Left hindlimb (tissue), 1 donor: ENCODE measurements around the gene COL23A1.

ENCODE experiments used
- DNase-seq: peaks from one replicate; pipeline ENCODE4 v3.0.0-alpha.2; 2018

The COL23A1 gene

DNA sequence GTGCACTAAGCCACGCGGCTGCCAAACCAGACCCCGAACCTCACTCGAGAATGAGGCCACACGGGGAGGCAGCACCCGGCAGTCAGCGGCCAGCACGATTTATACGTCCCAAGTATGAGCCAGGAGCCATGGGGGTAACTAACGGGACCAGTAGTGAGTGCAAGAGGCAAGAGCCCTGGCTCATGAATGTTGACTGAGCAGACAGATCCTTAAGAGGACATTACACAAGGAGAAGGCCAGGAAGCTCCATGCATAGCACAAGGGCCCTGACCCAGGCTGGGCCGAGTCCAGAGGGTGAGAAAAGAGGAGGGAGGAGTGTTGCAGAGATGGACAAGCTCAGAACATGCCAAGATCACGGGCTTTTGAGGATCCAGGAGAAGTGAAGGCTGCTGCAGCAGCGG, 299.0 kb downstream of the COL23A1 start:
- peak; percentile 6 for DNase-seq

DNA sequence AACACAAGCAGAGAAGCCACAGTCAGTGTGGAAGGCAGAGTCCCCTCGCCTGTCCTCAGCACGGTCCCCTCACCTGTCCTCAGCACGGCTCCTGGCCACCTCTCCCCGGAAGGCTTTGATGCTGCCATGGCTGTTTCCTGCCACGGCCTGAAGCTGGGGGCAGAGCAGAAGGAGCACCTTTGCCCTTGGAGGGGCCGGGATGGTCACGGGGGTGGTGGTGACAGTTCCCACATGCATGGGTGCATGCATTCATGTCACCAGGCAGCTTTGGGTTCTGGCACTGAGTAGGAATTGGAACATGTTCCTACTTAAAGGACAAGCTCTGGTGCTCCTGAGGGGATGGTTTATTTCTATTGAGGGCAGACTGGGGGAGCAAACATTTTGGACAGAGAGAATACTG, 299.8 kb downstream of the COL23A1 start:
- peak; percentile 14 for DNase-seq

DNA sequence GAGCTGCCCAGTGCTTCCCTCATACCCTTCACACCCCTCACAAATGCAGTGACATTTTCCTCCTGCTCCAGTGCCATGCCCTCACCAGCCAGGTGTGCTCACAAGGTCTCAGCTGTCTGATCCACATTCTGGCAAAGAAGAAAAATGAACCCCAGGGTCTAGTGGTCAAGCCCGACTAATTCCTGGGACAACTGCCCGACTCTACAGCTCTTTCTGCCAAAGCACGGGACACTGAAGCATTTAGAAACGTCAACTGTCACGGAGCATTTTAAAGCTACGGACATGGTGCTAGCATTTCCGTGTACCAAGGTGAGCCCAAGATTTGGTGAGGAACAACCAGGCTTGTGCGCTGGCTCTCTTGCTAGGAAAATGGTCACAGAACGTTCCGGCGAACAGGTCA, 300.8 kb downstream of the COL23A1 start:
- no peak for DNase-seq

DNA sequence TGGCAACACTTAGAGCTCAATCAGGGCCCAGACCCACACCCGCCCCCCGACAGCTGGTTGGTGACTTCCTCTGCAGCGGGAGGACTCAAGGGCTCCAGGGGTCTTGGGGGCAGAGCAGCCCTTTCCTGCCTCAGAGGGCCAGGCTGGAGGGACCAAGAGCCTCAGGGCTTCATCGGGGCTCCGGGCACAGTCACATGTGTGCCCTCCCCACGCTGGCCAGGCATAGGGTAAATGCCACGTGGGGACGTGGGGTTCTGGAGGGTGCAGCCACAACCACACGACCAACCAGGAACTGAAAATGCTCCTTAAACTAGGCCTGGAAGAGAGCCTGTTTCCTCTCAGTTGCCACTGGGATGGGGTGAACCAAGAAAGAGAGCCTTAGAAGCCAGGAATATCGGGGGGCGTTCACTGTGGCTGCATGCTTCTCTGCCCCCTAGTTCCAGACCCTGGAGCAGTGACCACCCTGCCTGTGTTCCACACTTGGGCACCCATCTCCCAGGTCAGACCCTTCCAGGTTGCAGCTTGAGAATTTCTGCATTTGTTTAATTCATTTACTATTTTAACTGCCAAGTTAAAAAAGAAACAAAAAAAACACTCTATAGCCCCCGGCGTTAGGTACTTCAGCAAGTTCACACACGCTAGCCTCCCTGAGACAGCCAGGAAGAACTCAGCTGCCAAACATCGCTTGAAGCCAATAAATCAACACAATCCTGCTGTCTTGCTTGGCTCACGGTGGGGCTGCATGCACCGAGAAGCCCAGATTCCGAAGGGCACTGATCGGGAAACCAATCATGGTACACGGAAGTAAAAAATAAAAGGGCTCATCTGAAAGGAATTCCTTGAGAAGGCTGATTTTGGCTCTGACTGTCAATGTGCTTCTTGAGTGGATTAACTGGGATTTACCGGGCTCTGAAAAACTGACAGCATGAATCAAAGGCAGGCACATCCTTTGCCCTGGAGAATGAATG, 301.5 kb downstream of the COL23A1 start:
- DNase-seq = no peak

DNA sequence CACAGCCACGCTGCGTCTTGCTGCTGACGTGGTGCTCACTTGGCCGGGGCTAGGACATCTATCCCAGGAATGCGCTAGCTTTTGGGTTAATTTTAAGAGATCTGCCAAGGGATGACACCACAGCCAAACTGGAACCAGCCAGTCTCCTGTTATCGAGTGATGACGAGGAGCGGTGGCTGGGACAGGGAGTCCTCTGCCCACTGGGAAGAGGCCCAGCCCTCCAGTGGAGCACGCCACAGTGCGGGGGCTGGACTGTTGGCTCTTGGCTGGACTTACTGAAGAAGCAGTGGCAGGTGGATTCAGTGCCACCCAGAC, 302.4 kb downstream of the COL23A1 start:
- DNase-seq = no peak

DNA sequence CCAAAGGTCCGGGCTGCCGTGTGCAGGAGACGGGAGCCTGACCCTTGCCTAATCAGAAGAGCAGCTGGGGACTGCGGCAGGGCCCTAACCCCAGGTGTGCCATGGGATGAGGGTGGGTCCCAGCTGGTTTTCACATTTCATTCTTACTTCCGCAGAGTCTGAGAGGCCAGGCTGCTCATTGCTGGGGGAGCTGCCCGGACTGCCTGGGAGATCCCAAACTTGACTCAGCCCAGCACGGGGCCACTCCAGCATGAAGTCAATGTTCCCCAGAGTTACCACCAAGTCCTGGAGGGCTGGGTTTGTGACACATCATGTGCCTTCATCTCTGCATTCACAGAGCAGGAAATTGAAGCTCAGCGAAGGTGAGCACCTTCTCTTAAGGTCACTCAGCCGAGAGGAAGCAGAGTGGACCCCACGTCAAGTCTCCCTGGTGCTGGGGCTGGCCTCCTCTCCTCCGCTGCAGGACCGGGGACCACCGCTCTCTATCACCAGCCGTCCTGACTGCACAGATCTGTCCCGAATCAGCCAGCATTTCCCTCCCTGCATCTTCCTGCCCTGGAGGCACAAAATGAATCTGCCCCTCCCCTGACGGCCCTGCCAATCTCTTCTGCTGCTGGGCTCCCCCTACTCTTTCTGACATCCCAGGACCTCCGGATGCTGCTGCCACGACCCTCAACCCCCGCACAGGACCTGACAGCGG, 303.0 kb downstream of the COL23A1 start:
- no peak for DNase-seq

DNA sequence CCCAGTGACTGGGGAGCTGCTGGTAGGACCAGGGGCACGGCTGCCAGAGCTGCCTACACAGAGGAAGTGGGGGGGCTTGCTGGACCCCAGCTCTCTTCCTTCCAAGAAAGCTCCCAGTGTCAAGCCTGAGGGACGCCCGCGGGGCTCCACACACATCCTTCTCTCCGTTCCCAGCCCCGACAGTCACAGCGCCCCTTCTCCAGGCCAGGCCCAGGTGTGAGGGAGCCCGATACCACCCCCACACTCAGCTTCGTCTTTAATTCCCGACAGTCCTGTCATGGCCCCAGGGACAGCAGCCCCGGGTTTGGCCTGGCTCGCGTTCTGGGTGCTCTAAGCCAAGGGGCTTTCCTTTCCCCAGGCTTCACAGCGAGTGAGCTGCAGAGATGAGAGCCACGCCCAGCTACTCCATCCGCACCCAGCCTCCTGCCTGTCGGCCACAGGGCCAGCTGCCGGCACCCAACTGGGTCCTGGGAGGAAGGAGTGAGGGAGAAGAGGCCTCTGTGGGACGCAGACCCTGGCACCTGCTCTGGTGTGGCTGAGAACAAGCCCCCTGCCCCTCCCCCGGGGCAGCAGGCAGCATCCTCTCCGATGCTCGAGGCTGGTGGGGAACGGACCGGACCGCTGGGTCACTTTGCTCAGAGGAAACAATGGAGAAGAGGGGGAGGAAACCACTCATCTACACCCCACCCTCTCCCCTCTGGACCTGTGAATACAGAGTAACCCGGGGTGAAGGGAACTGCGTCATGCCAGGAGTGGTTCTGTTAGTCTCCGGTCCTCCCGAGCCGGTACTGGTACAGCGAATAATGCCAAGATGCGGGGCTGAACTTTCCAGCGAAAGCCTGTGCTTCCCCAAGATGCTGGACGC, 303.7 kb downstream of the COL23A1 start:
- DNase-seq = no peak

DNA sequence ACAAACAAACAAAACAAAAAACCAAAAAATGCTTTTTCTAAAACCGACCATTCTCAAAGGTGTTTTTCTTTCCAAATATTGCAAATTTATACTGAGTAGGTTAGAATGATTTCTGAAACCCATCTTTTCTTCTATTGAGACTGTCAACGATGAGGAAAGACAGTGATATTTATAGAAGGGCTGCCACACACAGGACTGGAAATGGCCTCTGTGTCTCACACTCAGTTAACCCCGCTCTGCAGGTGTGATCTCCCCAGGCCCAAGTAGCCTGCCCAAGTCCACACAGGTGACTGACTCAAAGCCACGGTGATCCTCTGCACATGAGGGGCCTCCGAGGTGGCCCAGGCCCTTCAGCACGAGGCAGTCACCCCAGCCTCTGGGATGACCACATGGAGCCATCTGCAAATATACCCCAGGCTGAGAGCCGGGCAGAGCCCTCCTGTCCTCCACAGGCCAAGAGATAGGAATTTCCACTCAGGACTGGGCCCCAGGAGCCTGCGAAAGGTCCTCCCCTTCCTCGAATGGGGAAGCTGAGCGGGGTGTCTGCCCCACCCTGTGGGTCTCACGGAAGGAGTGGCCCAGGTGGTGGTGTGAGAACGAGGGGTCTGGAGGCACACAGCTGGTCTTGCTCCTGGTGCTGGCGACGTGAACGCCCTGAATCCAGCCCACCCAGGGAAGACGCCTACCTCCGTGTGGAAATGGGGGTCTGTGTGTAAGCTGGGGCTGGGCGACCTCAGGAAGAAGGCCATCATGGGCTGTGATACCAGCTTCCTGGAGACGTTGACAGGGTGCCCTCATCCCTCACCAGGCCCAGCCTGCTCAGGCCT, 304.6 kb downstream of the COL23A1 start:
- no peak for DNase-seq

DNA sequence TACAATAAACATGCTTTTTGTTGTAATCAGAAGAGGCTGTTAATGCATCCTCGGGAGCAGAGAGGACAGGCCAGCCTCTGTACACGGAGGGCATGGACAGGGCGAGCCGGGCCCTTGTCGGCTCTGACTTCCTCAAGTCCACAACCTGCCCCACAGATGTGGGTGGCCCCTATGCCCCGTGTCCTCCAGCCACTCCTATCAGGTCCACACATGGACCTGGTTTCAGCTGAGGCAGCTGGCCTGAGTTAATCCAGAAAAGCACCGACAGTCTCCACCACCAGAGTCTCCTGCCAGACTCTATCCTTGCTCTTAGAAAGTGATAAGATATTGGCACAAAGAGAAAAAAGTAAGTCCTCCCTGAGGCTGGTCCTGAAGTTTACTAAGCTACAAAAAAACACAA, 305.2 kb downstream of the COL23A1 start:
- DNase-seq = no peak

DNA sequence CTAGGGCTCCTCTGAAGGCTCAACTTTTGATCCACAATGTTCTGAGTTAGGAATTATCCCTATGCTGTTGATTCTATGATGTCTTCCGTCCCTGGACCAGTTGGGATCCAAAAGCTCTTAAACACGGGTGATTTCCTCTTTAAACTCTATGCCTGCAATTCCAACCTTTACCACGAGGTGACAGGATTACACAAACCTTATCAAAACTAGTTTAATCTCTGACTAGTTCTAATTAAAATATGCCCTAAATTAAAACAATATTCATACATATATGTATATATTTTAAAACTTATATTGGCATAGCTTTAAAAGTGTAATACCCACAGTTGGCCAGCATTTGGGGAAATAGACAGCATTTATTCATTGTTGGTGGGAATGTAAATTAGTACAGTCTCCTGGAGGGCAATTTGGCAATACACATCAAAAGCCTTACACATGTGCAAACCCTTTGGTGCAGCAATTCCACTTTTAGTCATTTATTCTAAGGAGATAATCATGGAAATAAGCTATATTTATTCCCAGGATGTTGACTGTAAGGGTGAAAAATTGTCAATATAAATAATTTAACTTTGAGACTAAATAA, 306.0 kb downstream of the COL23A1 start:
- DNase-seq = no peak

DNA sequence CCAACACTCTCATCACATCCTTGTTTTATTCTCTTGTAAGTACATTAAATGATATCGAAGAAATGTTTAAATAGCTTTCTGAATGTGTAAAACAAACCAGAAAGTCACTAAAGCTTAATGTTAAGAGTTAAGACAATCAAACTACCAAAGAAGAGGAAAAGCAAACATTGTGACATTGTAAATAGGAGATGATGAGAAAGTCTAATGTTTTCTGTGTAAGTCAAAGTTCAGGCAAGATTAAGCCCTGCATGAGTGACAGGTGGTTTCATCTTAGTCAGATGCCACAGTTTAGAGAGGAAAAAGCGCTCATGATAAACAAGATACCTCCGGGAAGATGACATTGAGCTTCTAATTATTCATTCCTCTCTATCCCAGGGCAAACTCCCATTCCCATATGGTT, 306.7 kb downstream of the COL23A1 start:
- DNase-seq = no peak

DNA sequence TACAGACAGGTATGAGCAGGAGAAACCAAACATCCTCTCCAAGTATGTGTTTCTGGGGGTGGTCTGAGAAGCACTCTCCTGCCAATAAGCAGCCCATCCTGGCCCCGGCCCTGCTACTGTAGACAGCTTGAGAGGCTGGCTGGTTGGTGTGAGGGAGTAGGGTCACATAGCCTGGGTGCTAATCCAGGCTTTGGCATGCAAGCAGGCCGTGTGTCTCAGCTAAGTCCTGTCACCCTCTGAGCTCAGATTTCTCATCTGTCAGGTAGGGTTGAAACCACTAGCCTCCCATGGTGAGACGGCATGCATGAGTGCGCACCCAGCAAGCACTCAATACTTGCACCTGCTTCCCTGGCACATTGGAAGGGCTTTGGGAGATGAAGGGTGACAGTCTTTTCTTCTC, 307.8 kb downstream of the COL23A1 start:
- no peak for DNase-seq

DNA sequence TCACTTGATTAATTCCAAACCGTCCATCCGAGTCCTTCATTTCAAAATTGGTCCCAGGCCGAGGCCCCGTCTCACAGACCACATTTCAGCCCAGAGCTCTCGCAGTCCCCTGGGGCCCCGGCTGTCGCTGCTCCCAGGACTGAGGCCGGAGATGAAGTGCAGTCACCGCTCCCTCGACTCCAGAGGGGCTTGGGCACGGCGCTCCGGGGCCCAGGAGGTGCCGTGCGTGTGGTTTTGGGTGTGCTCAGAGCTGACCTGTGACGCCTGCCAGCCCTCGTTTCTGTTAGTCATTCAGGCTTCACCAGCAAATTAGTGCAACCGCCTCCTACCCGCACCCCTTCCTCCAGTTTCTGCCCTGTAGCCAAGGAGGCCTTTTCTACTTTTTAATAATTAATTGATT, 308.9 kb downstream of the COL23A1 start:
- no peak for DNase-seq

DNA sequence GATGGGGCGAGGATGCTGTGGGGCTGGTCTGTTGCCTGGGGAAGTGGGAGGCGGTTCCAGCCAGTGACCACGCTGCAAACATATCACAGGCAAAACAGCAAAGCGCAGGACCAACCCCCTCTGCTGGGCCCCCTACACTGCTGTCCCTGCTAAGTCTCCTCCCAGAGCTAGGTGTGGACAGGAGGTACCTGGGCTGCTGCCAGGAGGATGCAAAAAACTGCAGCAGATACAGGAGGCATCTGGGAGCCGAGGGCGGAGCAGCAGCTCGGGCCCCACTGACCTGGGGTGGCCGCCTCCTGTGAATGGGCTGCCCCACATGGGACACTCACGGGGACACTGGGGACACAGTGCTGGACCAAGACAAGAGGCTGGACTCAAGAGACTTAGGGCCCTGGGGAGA, 309.6 kb downstream of the COL23A1 start:
- DNase-seq = no peak

DNA sequence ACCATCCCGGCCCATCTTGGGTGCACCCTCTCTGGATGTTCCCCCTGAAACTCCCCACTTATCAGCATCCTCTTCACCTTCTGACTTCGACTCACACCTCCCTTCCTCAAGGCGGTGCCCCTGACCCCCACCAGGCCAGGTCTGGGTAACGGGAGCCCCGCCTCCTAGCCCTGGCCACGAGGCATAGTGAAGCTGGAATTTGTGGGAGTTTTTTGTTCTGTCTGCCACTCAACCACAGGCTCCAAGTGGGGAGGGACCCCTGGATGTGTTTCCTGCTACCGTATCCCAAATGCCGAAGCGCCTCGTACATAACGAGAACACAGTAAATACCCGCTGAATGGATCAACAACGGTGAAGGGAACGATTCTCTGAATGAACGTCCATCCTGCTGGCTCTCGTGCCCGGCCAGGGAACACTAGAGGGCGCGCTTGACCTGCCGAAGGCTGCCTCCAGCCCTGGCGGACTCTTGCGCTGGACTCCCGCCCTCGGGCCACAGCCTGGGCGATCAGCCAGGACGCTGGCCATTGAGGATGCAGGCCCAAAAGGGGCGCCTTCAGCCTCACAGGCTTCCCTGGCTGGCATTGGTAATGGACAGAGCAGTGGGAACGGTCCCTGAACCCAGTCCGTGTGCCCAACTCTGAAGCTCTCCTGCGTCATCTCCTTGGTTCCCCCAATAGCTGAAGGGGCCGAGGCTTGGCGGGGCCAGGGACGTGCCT, 310.3 kb downstream of the COL23A1 start:
- DNase-seq = peak; percentile 89

DNA sequence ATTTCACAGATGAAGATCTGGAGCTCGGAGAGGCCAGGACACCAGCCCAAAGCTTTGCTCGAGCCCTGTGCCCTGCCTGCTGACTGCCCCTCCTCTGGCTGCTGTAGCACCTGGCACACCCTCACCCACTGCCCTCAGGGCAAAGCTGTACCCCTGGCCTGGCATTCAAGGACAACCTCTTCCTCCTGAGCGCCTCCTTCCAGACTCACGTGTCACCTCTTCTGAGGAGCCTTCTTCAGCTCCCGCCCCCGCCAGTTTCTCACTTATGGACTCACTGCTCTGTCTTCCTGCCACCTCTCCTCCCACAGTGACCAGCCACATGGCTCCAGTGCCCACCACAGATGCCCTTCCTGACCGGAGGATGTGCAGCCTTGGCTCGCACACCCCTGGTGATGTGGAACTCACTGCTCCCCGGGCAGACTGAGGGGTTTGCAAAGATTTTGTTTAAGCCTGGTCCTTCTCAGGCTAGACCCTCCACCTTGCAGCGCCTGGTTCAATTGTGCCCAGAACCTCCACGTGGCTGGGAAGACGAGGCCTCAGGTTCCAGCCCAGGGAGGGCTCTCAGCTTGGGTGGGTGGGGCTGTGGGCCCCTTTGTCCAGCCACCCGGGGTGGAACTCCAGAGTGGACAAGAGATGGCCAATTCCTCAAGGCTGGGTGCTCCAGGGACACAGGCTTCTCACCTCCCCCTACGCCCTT, 311.0 kb downstream of the COL23A1 start:
- DNase-seq = no peak

DNA sequence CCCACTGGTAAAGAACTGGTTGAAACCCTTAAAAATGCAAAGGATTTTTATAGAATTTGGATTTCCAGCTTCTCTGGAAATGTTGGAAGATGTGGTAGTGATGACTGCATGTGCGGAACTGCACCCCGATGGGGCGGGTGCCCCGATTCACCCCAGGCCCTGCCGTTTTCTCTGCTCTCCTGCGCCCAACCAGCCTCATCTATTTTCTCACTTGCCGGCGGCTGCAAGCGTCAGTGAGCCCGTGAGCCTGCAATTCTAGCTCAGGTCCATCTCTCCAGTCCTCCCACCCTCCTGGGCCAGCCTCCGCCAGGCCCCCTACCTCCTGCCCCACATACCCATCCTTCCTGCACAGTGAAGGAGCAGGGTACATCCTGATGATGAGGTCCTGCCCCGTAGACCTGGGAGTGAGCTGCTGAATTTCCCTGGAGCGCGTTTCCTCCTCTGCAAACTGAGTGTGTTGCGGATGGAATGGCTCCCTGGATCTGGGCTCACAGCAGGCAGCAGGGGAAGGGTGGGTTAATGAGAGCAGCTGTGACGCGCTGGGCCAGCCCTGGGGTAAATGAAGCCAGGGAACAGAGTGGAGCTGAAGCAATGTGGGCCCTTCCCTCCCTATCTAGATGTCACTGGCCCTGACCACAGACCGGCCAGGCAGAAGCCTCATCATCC, 311.7 kb downstream of the COL23A1 start:
- no peak for DNase-seq

DNA sequence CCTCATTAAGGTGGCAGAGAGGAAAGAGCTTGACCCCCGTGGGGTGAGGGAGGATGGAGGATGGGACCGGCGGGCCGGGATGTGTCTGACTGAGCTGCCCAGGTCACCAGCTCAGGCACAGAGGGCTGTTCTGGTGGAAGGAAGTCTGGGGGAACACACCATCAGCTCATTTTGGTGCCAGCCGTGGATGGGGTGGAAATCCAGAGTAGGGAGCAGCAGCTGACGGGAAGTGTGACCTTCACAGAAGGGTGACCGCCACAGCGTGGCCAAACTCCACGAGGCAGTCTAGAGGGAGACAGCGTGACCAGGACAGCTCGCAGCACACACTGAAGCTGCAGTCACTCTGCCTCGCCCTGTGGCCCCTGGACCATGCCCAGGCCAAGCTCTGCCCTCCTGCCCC, 312.3 kb downstream of the COL23A1 start:
- DNase-seq = no peak

DNA sequence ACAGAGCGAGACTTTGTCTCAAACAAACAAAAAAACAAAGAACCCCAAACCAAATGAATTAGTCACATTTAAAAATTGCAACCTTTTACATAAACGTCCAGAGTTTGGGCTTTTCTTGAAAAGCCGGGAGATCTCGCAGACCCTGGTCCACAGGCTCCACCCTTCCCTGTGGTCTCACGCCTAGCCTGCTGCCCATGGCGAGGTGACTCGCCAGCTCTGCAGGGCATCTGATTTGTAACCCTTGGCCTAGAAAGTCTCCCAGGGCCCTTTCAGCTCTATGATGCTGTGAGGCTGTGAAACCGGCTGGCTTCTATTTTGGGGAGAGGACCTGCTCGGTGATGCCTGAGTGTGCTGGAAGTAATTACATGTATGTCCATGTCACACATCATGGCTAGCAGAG, 312.8 kb downstream of the COL23A1 start:
- no peak for DNase-seq
